Natural killer cell (primary cell): Measurements from ENCODE around the gene CCDC102A. TPM values are rescaled to one million over a fixed set of nuclear protein-coding genes. Genes with fewer than 3 reads are reported as not detected.

Experiments
- ATAC-seq, 3 donors: fragments of 150-1000 bp in 2 of 3; fragments of 200-7000 bp in 1 of 3; cut with Tn5 transposase; 1 replicate in 1 of 3; 2 replicates in 2 of 3; pipeline ENCODE4 v1.10.0; 2021; ENCODE audit warnings: mild to moderate bottlenecking in 2 of 3, moderate library complexity in 2 of 3
- DNase-seq, 2 donors: peaks; one replicate each; pipeline versions ENCODE4 v3.0.0 to v3.0.0-alpha.2; 2013 to 2021; ENCODE audit warnings: mixed read lengths in 1 of 2
- H3K27ac ChIP-seq: one replicate; pipeline ENCODE4 v1.5.1; 2013; ENCODE audit warnings: mild to moderate bottlenecking, low read length
- H3K27me3 ChIP-seq: one replicate; pipeline ENCODE4 v1.6.1; 2013; ENCODE audit warnings: low read length; ENCODE audit not compliant: control insufficient read depth, insufficient read depth
- H3K36me3 ChIP-seq: one replicate; pipeline ENCODE4 v1.6.1; 2013; ENCODE audit warnings: low read length; ENCODE audit not compliant: control insufficient read depth, insufficient read depth
- H3K4me1 ChIP-seq: one replicate; pipeline ENCODE4 v1.6.1; 2013; ENCODE audit warnings: low read length; ENCODE audit not compliant: control insufficient read depth, insufficient read depth
- H3K4me3 ChIP-seq: one replicate; pipeline ENCODE4 v1.5.1; 2013; ENCODE audit warnings: low read length
- H3K9me3 ChIP-seq: one replicate; pipeline ENCODE4 v1.6.1; 2013; ENCODE audit warnings: low read length; ENCODE audit not compliant: control insufficient read depth, insufficient read depth
- H3K27ac Mint-ChIP-seq, 2 donors: one replicate each; pipeline ENCODE4 v1.8.0; 2022; ENCODE audit warnings: mild to moderate bottlenecking in 2 of 2, mixed read lengths in 2 of 2, moderate library complexity in 1 of 2
- H3K27me3 Mint-ChIP-seq, 2 donors: one replicate each; pipeline ENCODE4 v1.8.0; 2022; ENCODE audit warnings: low read depth in 2 of 2, mixed read lengths in 2 of 2
- H3K36me3 Mint-ChIP-seq: one replicate; pipeline ENCODE4 v1.8.0; 2022; ENCODE audit warnings: mixed read lengths
- H3K4me1 Mint-ChIP-seq, 2 donors: one replicate each; pipeline ENCODE4 v1.8.0; 2022; ENCODE audit warnings: mixed read lengths in 2 of 2
- H3K4me3 Mint-ChIP-seq: one replicate; pipeline ENCODE4 v1.8.0; 2022; ENCODE audit warnings: mild to moderate bottlenecking, moderate library complexity, mixed read lengths
- H3K9me3 Mint-ChIP-seq, 2 donors: one replicate each; pipeline ENCODE4 v1.8.0; 2022; ENCODE audit warnings: mixed read lengths in 2 of 2
- WGBS: methylation state at CpG from one replicate; pipeline ENCODE4 v1.1.7; 2013; ENCODE audit warnings: missing lambda C conversion rate; ENCODE audit not compliant: insufficient coverage; 5-methylcytosine and 5-hydroxymethylcytosine counted together
- intact Hi-C: fragments of 100-400 bp; cut with micrococcal nuclease; formaldehyde crosslinking; loops from one replicate; pipeline ENCODE4 v1.14.2; 2022
- total RNA-seq, 4 donors: library from RNA; stranded (reverse); fragments of 120-200 nt in 1 of 4; gene quantifications; one replicate each; pipeline versions ENCODE4 v1.2.3 to v1.2.4, GENCODE V29; 2013 to 2022
- TF ChIP-seq, protein P1 (sequence below): fragments of 200-600 bp; IDR thresholded peaks from one replicate; pipeline ENCODE4 v1.8.0; 2022; ENCODE audit warnings: antibody characterized with exemption

CCDC102A gene
- total RNA-seq, 3 donors from 2014 or later (not counting 1 experiment from before 2014, with no cell fraction given): 15.5 to 24.4 (median 17.1) TPM

DNA sequence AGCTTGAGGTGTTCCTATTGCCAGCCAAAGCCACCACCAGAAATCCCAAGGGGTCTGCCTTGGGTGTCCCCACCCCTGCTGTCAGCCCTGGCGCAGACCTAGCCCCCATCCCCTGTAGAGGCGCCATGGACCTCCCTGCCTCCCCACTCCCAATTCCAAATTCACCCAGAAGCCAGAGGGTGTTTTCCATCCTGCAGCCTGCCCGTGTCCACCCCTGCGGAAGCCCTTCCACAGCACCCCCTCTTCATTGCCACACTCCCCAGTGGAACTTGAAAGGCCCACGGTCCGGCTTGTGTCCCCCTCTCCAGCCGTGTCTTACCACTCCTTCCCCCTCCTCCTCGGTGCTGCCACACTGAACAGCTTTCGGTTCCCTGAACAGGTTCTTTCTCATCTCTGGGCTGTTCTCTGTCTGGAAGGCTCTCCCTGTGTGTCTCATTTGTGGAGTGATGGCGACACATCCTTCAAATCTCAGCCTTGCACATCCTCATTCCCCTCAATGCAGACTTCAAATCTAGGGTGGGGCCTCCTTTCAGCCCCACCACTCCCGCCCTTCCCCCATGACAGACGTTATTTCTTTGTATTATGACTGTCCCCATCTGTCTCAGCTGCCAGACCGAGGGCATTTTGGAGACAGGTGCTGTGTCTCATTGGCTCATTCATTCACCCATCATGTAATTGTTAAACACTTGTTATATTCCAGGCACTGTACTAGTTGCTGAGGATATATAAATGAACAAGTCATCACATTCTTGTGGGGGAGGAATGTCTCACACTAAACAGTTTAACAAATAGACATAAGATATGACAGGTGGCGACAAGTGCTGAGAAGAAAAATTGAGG is 42.4 kb upstream of the CCDC102A start:
- peak overlapping the region; percentile 72 for H3K27ac ChIP-seq
- H3K36me3 Mint-ChIP-seq: no peaks in the 10 kb centered on the region
- peak overlapping the region; percentile 94 to 97 for H3K27ac Mint-ChIP-seq
- TF ChIP-seq, protein P1, sequence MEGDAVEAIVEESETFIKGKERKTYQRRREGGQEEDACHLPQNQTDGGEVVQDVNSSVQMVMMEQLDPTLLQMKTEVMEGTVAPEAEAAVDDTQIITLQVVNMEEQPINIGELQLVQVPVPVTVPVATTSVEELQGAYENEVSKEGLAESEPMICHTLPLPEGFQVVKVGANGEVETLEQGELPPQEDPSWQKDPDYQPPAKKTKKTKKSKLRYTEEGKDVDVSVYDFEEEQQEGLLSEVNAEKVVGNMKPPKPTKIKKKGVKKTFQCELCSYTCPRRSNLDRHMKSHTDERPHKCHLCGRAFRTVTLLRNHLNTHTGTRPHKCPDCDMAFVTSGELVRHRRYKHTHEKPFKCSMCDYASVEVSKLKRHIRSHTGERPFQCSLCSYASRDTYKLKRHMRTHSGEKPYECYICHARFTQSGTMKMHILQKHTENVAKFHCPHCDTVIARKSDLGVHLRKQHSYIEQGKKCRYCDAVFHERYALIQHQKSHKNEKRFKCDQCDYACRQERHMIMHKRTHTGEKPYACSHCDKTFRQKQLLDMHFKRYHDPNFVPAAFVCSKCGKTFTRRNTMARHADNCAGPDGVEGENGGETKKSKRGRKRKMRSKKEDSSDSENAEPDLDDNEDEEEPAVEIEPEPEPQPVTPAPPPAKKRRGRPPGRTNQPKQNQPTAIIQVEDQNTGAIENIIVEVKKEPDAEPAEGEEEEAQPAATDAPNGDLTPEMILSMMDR: no peak
- DNase-seq: peak in 1 of 2 donors; percentile 23
- ATAC-seq: peak; percentile 15 to 26 (median 22)
- peak overlapping the region; percentile 82 for H3K4me3 Mint-ChIP-seq
- peaks cover 78% of the 10 kb centered on the region for H3K4me1 ChIP-seq
- no peaks in the 10 kb centered on the region for H3K27me3 ChIP-seq
- no peaks in the 10 kb centered on the region for H3K27me3 Mint-ChIP-seq
- WGBS: 65% methylated on average over 14 of the region's 14 CpGs
- H3K9me3 Mint-ChIP-seq: no peaks in the 10 kb centered on the region
- no peak overlapping the region for H3K4me3 ChIP-seq
- H3K36me3 ChIP-seq: peaks cover 21% of the 10 kb centered on the region
- no peaks in the 10 kb centered on the region for H3K9me3 ChIP-seq
- peaks cover 72 to 83% of the 10 kb centered on the region in 2 donors for H3K4me1 Mint-ChIP-seq
- intact Hi-C loops: loop anchor here (1.0 to 10.0 kb wide), 4 partner anchors 11 to 316 kb away; partner anchors contain the start of gene CCDC102A

DNA sequence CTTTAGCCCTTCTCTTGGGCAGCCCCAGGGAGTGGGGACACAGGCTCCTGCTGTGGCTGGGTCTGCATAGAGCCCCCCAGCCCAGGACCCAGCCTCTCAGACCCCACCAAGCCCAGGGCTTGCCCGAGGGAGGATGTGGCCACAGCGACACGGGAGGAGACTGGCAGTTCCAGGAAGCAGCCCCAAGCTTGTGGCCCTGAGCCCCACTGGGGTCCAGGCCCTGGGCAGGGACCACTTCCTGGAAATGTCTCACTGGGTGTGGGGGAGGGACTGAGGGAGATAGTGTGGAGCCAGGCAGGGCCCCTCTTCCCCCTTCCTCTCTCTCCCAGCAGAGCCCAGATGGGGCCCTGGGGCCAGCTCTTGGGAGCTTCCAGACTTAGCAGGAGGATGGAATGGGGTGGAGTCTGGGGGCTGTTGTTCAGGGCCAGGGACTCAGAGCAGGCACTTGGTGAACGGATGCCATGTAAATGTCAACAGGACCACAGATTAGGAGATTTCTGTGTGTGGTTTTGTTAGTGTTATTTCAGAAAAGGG is 41.4 kb upstream of the CCDC102A start:
- Histone ChIP-seq H3K4me1 (peaks cover 70% of the 10 kb centered on the region), H3K27ac (peak overlapping the region; percentile 72), H3K36me3 (peaks cover 25% of the 10 kb centered on the region), H3K9me3 (no peaks in the 10 kb centered on the region), H3K4me3 (no peak overlapping the region), H3K27me3 (no peaks in the 10 kb centered on the region)
- peaks cover 62 to 73% of the 10 kb centered on the region in 2 donors for H3K4me1 Mint-ChIP-seq
- peak overlapping the region; percentile 82 for H3K4me3 Mint-ChIP-seq
- peak; percentile 48 to 70 (median 64) for ATAC-seq
- TF ChIP-seq, protein P1: no peak
- H3K36me3 Mint-ChIP-seq: no peaks in the 10 kb centered on the region
- WGBS: 8% methylated on average over 4 of the region's 4 CpGs
- no peaks in the 10 kb centered on the region for H3K27me3 Mint-ChIP-seq
- intact Hi-C loops: loop anchor here (1.0 to 10.0 kb wide), 5 partner anchors 12 to 317 kb away; partner anchors contain the start of genes CCDC102A and KATNB1
- DNase-seq: peak; percentile 51 to 70
- peak overlapping the region; percentile 94 to 97 for H3K27ac Mint-ChIP-seq
- no peaks in the 10 kb centered on the region for H3K9me3 Mint-ChIP-seq

DNA sequence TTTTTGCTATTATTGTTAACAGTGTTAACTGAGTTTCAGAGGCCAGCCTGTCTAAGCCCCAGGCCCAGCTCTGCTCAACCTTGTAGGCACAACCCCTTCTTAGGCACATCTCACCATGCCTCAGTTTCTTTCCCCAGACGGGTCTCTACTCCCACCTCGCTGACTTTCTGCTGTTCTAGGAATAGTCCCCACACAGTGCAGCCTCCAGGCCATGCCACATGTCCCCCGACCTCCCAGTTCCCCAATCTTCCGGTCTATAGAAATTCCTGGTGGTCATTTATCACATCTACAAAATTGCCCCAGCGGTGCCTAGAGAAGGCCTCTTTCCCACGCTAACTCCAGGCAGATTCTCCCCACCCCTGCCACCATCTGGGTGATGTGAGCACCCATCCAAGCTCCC is 40.8 kb upstream of the CCDC102A start:
- no peaks in the 10 kb centered on the region for H3K9me3 Mint-ChIP-seq
- peak overlapping the region; percentile 82 for H3K4me3 Mint-ChIP-seq
- peaks cover 26% of the 10 kb centered on the region for H3K36me3 ChIP-seq
- H3K36me3 Mint-ChIP-seq: no peaks in the 10 kb centered on the region
- no peaks in the 10 kb centered on the region for H3K27me3 Mint-ChIP-seq
- WGBS: 74% methylated on average over 6 of the region's 6 CpGs
- TF ChIP-seq, protein P1: no peak
- no peak overlapping the region for H3K4me3 ChIP-seq
- no peaks in the 10 kb centered on the region for H3K27me3 ChIP-seq
- peak overlapping the region; percentile 72 for H3K27ac ChIP-seq
- peaks cover 66% of the 10 kb centered on the region for H3K4me1 ChIP-seq
- no peaks in the 10 kb centered on the region for H3K9me3 ChIP-seq
- intact Hi-C loops: loop anchor here (2.0 to 10.0 kb wide), 4 partner anchors 40 to 318 kb away; partner anchors contain the start of genes CCDC102A and KATNB1
- H3K27ac Mint-ChIP-seq: peak overlapping the region; percentile 94 to 97
- DNase-seq (no peak), ATAC-seq (peak in 1 of 3 donors; percentile 1)
- H3K4me1 Mint-ChIP-seq: peaks cover 58 to 69% of the 10 kb centered on the region in 2 donors
